SH-SY5Y (cell line): ENCODE results near the gene SLC41A3.

Source experiments
- GATA2 ChIP-seq: IDR thresholded peaks from 2 replicates; pipeline ENCODE4 v1.6.1; 2011; ENCODE audit warnings: mild to moderate bottlenecking, low read depth, low read length
- GATA3 ChIP-seq: IDR thresholded peaks from 2 replicates; pipeline ENCODE4 v1.6.1; 2011; ENCODE audit warnings: low read depth, mild to moderate bottlenecking, low read length, moderate library complexity

DNA sequence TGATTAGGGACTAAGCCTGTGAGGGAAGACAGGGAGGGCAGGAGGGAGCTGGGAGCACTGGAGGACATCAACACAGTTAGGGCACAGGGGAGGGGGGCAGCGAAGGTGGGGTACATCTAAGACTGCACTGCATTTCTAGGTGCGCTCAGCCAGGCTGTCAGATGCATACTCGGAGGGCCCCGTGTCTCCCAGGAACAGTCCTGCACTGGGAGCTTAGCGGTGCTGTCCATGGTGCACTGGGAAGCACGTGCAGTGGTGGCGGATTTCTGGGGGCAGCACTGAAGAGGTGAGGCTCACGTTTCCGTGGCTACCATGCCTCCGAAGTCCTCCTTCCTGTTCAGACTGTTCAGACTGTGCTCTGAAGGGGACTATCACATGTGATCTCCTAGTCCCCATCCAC is 60.5 kb downstream of the SLC41A3 start:
- TF ChIP-seq GATA3 (no peak), GATA2 (no peak)
